ENCODE data around the gene ZNF226.
A peak's percentile ranks its signal among the peaks of the same experiment; 100 is the strongest.
"Not testable (repeated sequence)": the region's sequence is repeated elsewhere in the genome, so short reads cannot be mapped to it uniquely, and the experiment has no call there.

The ZNF226 gene

DNA sequence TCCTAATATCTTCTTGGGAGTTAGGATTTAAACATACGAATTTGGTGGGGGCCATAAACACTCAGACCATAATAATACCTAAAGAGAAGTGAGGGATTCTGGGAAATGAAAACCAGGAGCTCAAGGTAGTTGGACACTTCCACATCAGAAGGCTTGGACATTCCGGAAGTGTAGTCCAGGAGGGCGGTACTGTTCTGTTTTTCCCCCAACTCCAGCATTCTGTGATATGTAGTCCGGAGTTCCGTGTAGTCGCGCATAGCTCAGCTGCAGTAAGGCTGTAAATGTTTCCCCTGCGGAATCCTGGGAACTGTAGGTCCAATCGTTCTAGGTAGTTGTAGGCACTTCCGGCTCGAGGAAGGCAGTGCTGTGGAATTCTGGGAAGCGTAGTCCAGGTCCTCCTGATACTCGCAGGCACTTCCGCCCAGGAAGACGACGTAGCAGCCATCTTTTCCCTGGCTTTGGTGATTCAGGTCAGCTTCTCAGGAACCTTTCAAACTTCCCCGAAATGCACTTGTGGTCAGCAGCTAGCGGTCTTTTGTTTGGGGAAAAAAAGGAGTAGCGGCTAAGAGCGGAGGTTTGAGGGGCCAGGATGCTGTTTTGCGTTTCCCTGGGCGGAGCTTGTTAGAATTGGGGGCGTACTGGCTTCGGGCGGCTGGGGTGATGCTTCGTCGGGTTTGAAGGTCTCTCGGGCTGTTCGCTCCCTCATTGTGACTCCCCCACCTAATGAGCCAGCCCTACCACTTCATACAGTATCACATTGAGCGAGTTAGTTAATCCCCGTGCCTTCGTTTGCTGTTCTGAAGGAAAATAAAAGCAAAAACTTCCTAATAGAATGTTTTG, at the start of gene ZNF226:
ZNF226 (plus strand) TSS at position 428 of the 840 bp plus-strand sequence. CDS start 4,981 bp downstream, outside the sequence.
- peak; percentile 88 to 98 (median 92) for DNase-seq
- intact Hi-C loops (cut with DNase I): loop anchor here (1.0 to 2.0 kb wide), 5 partner anchors 24 to 114 kb away; partner anchors contain the start of genes ZNF224, ZNF225 and ZNF234

DNA sequence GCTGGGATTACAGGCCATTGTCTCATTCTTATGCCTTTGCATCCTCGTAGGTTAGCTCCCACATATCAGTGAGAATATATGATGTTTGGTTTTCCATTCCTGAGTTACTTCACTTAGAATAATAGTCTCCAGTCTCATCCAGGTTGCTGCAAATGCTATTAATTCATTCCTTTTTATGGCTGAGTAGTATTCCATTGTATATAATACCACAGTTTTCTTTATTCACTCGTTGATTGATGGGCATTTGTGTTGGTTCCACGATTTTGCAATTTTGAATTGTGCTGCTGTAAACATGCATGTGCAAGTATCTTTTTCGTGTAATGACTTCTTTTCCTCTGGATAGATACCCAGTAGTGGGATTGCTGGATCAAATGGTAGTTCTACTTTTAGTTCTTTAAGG, 43.7 kb upstream of the ZNF226 start:
- intact Hi-C loops (cut with DNase I); DNase-seq: not testable (repeated sequence)

DNA sequence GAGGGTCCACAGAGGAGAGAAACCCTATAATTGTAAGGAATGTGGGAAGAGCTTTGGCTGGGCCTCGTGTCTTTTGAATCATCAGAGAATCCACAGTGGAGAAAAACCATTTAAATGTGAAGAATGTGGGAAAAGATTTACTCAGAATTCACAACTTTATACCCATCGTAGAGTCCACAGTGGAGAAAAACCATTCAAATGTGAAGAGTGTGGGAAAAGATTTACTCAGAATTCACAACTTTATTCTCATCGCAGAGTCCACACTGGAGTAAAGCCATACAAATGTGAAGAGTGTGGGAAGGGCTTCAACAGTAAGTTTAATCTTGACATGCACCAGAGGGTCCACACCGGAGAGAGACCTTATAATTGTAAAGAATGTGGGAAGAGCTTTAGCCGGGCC, 32.9 kb upstream of the ZNF226 start:
- intact Hi-C loops (cut with DNase I): no loop called here
- no peak for DNase-seq

GRCh38 chr19:44141191-44142058, 23.5 kb upstream of the ZNF226 start, which contains the start of gene ZNF234:
TSS of gene ZNF234 (plus strand) at chr19:44141554. CDS start at chr19:44144633, 3,079 bp downstream.
- DNase-seq: peak; percentile 78 to 97 (median 90)
- intact Hi-C loops (cut with DNase I): loop anchor here (1.0 kb wide), 2 partner anchors 23 to 69 kb away; partner anchors contain the start of gene ZNF284

DNA sequence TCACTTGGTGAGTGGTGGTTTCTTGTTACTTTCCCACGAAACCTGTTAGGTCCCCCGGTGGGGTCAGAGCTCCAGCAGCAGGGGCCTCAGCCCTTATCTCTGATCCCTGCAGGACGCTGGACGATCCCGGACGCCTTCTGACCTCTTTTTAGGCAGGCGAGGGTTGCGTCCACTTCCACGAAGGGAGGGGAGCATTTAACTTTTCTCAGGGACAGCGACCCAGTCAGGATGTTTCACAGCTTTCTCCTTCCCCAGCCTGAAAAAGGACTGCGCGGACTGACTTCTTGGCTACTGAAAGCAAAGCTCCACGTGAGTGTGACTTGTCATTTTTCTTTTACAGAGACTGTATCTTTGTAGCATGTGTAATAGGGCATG, 22.9 kb upstream of the ZNF226 start:
- no peak for DNase-seq
- intact Hi-C loops (cut with DNase I): no loop called here

DNA sequence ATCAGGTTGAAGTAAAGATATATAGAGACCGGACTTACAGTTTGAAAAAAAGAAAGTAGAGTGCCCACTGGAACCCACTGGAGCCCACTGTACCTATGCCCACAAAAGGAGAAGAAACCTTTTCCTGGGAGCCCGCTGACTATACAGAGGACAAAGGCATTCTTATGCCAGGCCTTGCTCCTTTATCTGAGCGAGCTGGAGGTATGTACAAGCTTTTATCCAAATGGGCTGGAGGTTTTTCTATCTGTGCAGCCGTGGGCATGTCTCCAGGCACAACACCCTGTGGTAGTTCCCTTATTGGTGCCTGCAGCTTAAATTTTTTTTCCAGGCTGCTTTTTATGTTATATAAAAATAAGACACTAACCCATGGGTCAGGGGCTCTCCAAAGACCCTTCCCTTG, 15.1 kb upstream of the ZNF226 start:
- intact Hi-C loops (cut with DNase I): no loop called here

DNA sequence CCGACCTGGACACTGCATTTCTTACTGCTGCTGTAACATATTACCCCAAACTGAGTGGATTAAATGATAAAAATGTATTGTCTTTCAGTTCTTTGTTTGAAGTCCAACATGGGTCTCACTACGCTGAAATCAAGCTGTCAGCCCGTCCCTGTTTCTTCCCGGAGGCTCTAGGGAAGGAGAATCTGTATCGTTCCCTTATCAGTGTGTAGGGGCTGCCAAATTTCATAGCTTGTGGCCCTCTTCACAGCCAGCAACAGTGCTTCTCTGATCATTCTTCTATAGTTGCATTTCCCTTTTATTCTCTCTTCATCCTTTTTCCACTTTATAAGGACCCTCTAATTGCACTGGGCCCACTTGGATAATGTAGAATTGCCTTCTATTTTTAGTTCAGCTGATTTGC, 13.4 kb upstream of the ZNF226 start:
- no peak for DNase-seq
- intact Hi-C loops (cut with DNase I): no loop called here

More for the DNA sequence above, 15.1 kb upstream of the ZNF226 start:
- DNase-seq: no peak

- intact Hi-C loops (cut with DNase I): no loop called here
- DNase-seq: no peak
Observed at GRCh38 chr19:44156475-44156874, 8.4 kb upstream of the ZNF226 start.

DNA sequence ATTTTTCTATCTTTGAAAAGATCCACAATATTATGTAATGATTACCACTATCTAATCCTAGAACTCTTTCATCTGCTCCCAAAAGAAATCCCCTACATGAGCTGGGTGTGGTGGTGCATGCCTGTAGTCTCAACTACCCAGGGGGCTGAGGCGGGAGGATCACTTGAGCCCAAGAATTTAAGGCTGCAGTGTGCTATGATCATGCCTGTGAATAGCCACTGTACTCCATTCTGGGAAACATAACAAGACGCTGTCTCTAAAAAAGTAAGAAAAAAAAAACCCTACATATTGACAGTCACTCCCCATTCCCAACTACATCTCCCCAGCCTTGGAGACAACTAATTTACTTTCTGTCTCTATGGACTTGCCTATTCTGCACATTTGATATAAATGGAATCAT, 1.1 kb upstream of the ZNF226 start:
- DNase-seq: no peak
- intact Hi-C loops (cut with DNase I): loop anchor here (1.0 to 2.0 kb wide), 5 partner anchors 22 to 113 kb away; partner anchors contain the start of genes ZNF224, ZNF225 and ZNF234

GRCh38 chr19:44164327-44164672, 600 bp upstream of the ZNF226 start:
- intact Hi-C loops (cut with DNase I): loop anchor here (1.0 to 2.0 kb wide), 5 partner anchors 23 to 113 kb away; partner anchors contain the start of genes ZNF224, ZNF225 and ZNF234
- DNase-seq: no peak

GRCh38 chr19:44170660-44171059, 5.8 kb downstream of the ZNF226 start:
- intact Hi-C loops (cut with DNase I); DNase-seq: not testable (repeated sequence)

DNA sequence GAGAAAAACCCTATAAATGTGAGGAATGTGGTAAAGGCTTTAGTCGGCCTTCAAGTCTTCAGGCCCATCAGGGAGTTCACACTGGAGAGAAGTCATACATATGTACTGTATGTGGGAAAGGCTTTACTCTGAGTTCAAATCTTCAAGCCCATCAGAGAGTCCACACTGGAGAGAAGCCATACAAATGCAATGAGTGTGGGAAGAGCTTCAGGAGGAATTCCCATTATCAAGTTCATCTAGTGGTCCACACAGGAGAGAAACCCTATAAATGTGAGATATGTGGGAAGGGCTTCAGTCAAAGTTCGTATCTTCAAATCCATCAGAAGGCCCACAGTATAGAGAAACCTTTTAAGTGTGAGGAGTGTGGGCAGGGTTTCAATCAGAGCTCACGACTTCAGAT, 11.7 kb downstream of the ZNF226 start:
- no peak for DNase-seq
- intact Hi-C loops (cut with DNase I): no loop called here

DNA sequence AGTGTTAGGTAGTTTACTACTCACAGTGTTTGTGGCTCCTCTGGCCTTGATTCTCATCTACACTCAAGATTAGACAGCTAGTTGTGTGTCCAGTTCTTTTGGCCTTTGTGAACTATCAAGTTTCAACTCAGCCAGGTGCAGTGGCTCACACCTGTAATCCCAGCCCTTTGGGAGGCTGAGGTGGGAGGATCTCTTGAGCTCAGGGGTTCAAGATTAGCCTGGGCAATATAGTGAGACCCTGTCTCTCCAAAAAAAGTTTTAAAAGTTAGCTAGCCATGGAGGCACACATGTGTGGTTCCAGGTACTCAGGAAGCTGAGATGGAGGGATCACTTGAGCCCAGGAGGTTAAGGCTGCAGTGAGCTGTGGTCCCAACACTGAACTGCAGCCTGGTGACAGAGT, 16.1 kb downstream of the ZNF226 start:
- DNase-seq: no peak
- intact Hi-C loops (cut with DNase I): no loop called here

- intact Hi-C loops (cut with DNase I): no loop called here
- no peak for DNase-seq
Observed at GRCh38 chr19:44182145-44182544, 17.2 kb downstream of the ZNF226 start.

DNA sequence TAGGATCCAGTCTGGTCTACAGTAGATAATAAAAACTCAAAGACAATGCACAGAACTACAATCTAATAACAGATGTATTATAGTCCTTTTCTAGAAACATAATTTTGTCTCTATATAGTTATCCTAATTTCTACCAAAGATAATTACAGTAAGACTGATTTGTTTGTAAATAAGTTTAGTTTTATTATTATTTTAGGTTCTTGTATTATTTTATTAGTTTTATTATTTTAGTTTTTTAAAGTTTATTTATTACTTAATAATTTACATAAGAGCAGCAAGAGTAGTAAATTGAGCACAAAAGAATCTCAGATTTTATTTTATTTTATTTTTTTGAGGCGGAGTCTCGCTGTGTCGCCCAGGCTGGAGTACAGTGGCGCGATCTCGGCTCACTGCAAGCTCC, 25.1 kb downstream of the ZNF226 start:
- no peak for DNase-seq
- intact Hi-C loops (cut with DNase I): no loop called here

DNA sequence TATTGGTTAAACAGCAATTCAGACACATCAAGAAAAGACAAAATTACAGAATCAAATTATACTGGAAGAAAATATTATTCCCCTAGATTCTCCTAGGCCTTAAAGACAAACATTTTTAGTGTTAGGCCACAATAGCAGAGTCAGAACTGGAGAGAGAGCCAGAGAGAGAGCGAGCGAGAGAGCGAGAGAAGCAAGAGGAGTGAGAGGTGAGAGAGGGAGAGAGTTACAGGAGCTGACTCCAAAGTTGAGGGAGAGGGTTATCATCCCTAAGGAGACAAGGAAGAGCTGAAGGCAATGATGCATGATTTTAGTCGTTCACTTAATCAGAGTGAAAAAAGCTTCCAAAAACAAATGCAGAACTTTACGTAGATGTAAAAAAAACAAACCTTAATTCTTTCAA, 27.2 kb downstream of the ZNF226 start:
- intact Hi-C loops (cut with DNase I): no loop called here
- DNase-seq: no peak

DNA sequence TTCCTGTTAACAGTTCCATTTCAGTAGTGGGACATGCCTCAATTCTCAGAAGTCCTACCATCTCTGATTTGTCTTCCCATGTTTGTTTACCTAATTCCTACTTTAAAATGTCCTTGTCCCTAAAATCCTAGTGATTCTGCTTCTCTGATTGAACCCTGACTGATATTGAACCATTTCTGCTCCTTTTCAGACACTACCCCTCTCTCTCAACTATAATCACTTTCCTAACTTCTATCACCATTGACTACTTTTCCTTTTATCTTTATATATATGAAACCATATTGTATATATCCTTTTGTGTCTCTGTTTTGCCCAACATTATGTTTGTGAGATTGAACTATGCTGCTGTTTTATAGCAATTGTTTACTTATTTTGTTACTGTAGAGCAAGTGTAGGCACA, 31.9 kb downstream of the ZNF226 start:
- intact Hi-C loops (cut with DNase I): no loop called here
- no peak for DNase-seq

DNA sequence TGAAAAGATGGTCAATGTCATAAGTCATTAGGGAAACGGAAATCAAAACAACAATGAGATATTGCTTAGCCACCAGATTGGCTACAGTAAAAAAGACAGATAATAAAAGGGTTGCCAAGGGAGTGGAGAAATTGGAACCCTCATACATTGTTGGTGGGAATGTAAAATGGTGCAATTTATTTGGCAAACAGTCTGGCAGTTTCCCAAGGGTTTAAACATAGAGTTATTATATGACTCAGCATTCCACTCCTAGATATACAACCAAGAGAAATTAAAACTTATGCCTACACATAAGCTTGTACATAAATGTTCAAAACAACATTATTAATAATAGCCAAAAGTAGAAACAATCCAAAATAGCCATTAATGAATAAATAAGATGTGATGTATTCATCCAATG, 37.6 kb downstream of the ZNF226 start:
- intact Hi-C loops (cut with DNase I): no loop called here

DNA sequence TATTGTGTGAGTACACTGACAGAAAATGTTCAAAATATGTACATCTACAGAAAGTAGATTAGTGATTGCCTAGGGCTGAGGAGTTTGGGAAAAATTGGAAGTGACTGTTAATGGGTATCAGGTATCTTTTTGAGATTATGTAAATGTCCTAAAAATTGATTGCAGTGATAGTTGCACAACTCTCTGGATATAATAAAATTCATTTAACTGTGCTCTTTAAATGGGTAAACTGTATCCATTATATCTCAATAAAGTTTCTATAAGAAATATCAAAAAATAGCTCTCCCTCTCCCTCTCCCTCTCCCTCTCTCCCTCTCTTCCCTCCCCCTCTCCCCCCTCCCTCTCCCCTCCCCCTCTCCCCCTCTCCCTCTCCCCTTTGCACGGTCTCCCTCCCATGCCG, 38.1 kb downstream of the ZNF226 start:
- DNase-seq: no peak
- intact Hi-C loops (cut with DNase I): no loop called here

More for the DNA sequence above, 37.6 kb downstream of the ZNF226 start:
- no peak for DNase-seq

GRCh38 chr19:44203877-44204276, 39.0 kb downstream of the ZNF226 start:
- DNase-seq: peak in 1 of 10 donors; percentile 64
- intact Hi-C loops (cut with DNase I): not testable (repeated sequence)

DNA sequence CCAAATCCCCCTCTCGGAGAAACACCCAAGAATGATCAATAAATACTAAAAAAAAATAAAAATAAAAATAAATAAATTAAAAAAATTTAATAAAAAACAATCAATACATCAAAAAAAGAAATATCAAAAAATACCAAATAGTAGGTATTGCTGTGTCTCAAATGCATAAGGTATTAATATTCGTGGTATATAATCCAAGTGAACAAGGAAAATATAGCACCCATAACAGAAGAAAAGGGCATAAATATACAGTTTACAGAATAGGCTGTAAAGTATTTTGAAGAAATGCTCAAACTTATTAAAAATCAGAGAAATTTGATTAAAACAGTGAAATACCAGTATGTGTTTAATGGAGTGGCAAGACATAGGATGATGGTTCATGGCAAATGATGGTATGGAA, 39.9 kb downstream of the ZNF226 start:
- DNase-seq: no peak
- intact Hi-C loops (cut with DNase I): loop anchor here (5.0 kb wide), 1 partner anchor 92 kb away; the partner anchor contains the start of gene ZNF225
